NCI-H345 treated with DMSO at 0.1 percent for 48 hours (cell line): Measurements from ENCODE around the gene ADAM29.
"Not testable (repeated sequence)": the region's sequence is repeated elsewhere in the genome, so short reads cannot be mapped to it uniquely, and the experiment has no call there.

Experiments used
- DNase-seq: peaks from one replicate; lab custom pipeline; 2025; ENCODE audit not compliant: unreplicated experiment; lab: John Stamatoyannopoulos, UW

Gene ADAM29

DNA sequence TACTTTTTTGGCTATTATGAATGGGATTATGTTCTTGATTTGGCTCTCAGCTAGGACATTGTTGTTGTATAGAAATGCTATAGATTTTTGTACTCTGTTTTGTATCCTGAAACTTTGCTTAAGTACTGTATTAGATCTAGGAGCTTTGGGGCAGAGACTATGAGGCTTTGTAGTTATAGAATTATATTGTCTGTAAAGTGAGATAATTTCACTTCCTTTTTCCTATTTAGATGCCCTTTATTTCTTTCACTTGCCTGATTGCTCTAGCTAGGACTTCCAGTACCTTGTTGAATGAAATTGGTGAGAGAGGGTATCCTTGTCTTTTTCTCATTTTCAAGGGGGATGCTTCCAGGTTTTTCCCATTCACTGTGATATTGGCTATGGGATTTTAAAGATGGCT lies 28.1 kb downstream of the ADAM29 start:
- DNase-seq = no peak

DNA sequence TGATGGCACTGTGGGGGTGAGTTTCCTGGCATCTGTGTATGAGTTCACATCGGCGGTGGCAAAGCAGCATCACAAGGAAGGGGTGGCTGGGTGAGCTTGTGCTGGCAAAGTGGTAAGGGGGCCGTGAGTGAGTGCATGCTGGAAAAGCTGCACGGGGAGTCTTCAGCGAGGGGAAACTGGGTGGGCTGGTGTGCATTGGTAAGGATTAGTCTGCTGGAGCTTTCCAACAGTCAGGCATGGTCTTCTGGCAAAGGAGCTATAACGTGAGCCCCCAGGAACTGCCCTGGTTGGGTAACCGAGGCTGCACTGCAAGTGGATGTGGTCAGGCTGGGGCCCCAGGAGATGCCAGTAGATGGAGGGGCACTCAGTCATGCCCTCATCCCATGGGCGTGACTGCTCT lies 30.7 kb downstream of the ADAM29 start:
- no peak for DNase-seq

DNA sequence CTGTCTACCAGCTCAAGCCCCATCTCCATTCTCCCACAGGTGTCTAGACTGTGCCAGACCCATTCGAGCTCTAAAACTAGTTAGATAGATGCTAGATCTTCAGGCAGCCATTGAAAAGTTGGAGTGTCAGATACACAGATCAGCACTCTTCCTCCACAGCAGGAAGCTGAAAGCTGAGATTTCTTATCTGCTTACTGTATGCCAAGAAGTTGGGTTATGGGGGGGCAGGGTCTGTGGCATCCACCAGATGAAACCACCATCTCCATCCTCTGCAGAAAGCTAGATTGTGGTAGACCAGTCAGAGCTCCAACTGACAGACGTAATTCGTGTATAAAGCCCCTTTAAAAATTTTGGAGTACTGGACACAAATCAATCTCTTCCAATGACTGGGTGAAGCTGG lies 54.8 kb downstream of the ADAM29 start:
- DNase-seq = no peak

DNA sequence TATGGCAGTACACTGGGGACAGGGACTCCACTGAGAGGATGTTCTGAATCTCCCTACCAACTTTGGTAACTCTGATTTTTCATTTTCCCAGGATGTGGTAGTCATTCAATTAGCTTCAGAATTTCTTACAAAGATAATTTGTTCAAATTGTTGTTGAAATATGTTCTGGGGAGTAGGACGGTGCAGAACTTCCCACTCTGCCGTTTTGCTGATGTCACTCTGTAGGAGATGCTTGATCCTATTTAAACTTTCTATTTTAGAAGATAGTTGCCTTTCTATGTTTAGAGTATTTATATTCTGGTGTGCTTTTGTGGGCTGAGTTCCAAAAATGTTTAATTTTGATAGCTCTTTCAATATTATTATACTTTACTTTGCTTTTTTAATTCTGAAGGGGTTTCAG lies 55.2 kb downstream of the ADAM29 start:
- DNase-seq = no peak

DNA sequence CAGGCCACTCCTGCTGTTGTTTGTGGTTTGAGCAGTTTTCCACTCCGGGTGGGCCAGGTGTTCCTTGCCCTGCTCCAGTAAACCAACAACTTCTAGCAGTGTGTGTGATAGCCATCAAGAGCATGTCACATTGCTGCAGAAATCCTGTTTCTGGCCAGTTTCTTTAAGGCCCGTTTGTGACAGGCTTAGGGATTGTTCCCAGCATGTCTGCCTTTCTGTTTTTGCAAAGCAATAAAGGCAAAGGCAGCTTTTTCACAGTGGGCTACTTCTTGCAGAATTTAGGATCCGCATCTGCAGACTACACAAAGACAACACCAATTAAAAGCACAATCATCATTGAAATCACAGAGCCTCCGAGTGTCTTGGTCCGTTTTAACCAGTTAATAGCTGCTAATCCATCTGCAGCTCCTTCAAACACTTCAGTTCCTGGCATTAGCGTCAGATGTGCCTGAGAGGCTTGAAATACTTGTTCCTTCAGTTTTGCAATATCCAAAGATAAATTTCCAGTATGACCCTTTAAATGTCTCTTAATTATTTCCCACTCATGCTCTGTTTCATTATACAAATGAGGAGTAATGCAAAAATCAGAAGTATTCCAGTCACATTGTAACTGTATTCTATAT lies 65.1 kb downstream of the ADAM29 start:
- no peak for DNase-seq

DNA sequence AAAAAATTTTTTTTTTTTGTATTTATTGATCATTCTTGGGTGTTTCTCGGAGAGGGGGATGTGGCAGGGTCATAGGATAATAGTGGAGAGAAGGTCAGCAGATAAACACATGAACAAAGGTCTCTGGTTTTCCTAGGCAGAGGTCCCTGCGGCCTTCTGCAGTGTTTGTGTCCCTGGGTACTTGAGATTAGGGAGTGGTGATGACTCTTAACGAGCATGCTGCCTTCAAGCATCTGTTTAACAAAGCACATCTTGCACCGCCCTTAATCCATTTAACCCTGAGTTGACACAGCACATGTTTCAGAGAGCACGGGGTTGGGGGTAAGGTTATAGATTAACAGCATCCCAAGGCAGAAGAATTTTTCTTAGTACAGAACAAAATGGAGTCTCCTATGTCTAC lies 65.7 kb downstream of the ADAM29 start:
- DNase-seq = not testable (repeated sequence)

DNA sequence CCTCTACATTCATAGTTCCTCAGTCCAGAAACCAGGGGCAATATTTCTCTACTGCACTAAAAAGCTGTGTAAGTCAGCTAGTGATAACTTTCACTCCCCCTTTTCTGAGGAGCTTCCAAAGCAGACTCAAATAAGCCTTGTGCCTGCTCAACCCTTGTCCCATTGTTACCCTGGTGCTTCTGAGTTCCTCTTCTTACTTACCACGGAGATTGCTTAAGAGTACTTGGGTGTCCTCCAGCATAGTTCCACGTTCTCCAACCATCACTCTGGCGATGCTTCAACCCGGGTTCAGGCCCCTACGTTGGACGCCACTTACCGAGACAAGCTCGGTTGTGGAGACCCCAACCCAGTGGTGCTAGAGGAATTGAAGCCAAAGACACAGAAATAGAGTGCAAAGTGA lies 71.6 kb downstream of the ADAM29 start:
- no peak for DNase-seq

DNA sequence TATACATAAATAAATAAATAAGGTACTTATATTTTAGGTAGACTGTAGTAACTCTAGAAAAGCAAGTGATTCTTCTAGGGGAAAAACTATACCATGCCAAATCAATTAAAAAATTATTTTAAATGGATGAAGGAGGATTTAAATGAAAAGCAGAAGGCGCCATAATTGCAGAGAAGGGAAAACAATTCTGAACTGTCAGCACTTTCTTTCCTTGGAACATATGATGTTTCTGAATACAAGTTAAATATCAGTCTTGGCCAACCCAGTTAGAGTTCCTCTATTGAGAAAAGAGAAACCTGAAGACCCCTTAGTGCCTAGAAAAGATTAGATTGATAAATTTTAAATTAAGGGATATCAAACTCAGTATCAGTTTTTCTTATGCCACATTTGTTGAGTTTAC lies 75.8 kb downstream of the ADAM29 start:
- no peak for DNase-seq

DNA sequence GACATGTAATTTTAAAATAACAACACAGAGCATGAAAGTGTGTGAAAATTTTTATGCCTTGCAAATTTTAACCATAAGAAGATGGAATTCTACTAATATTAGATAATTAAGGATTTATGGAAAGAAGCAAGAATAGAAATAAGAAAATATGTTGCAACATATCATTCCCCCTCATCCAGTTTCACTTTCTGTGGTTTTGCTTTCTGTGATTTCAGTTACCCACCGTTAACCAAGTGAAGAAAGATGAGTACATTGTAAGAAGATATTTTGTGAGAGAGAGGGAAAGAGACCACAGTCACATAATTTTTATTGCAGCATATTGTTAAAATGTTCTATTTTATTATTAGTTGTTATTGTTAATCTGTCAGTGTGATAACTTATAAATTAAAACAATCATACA lies 77.9 kb downstream of the ADAM29 start:
- no peak for DNase-seq

DNA sequence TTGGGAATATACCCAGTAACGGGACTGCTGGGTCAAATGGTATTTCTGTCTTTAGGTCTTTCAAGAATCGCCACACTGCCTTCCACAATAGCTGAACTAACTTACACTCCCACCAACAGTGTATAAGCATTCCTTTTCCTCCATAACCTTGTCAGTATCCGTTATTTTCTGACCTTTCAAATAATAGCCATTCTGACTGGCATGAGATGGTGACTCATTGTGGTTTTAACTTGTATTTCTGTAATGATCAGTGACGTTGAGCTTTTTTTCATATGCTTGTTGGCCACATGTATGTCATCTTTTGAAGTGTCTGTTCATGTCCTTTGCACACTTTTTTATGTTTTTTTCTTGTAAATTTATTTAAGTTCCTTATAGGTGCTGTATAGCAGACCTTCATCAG lies 81.2 kb downstream of the ADAM29 start:
- no peak for DNase-seq

DNA sequence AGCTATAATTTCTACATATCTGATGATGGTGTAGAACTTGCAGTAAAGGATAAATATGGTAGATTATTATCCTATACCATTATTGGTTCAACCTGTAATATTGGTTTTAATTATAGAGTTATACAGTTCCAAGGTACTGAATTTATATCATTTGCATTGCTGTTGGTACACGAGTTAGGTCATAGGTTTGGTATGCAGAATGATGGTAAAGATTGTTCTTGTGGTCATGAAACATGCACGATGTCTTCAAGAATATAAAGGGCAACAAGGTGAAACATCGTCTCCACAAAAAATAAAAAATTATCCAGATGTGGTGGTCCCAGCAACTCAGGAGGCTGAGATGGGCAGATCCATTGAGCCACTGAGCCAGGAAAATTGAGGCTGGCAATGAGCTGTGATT lies 99.6 kb downstream of the ADAM29 start:
- no peak for DNase-seq

DNA sequence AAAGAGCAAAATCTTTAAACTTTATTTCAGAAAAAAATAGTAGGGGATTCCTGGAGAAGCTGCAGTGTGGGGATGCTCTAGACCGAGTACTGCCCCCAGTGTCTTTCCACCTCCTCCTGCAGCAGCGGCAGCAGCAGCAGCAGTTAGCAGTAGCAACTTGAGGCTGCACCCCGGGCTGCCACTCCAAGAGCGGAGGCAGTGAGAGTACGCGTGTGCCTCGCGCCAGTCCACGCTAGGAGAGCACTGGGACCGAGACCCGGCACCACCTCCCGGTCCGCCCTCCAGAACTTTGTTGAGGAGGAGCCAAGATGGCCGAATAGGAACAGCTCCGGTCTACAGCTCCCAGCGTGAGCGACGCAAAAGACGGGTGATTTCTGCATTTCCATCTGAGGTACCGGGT lies 101.3 kb downstream of the ADAM29 start:
- DNase-seq = not testable (repeated sequence)
